ENCODE results near the gene SHISA6.

- TF ChIP-seq SIN3A (IDR thresholded peaks at IDR 0.05; ENCODE audit: borderline replicate concordance, insufficient read depth, low read length) (no peak), REST (IDR thresholded peaks at IDR 0.05; ENCODE audit: insufficient read depth in 1 of 2, low read depth in 2 of 2, low read length in 2 of 2) (no peak), POLR2AphosphoS5 (IDR thresholded peaks at IDR 0.05; ENCODE audit: low read depth, low read length) (no peak), TAF1 (IDR thresholded peaks at IDR 0.05; ENCODE audit: borderline replicate concordance, insufficient read depth, low read length) (no peak)
Measured at GRCh38 chr17:11278992-11279270, 37.9 kb downstream of the SHISA6 start.

All from PFSK-1 (cell line).